ENCODE measurements around the gene MYH15. TPM values are rescaled to one million over a fixed set of nuclear protein-coding genes. Genes with fewer than 3 reads are reported as not detected.
"Not testable (repeated sequence)": the region's sequence is repeated elsewhere in the genome, so short reads cannot be mapped to it uniquely, and the experiment has no call there.

The MYH15 gene
- total RNA-seq, 1 experiment from 2014 or later: under 0.01 TPM

GRCh38 chr3:108401836-108402235, 108.6 kb downstream of the MYH15 start:
- in situ Hi-C loops (cut with HindIII; ENCODE audit: low sequenced_read_pairs): no loop called here
- no peak for DNase-seq (ENCODE audit: low spot score)

GRCh38 chr3:108398510-108398909, 111.9 kb downstream of the MYH15 start:
- no peak for DNase-seq (ENCODE audit: low spot score)
- in situ Hi-C loops (cut with HindIII; ENCODE audit: low sequenced_read_pairs): no loop called here

GRCh38 chr3:108396336-108396735, 114.1 kb downstream of the MYH15 start:
- in situ Hi-C loops (cut with HindIII; ENCODE audit: low sequenced_read_pairs): no loop called here

GRCh38 chr3:108394563-108394962, 115.8 kb downstream of the MYH15 start:
- no peak for DNase-seq (ENCODE audit: low spot score)
- in situ Hi-C loops (cut with HindIII; ENCODE audit: low sequenced_read_pairs): no loop called here

More at GRCh38 chr3:108396336-108396735, 114.1 kb downstream of the MYH15 start:
- DNase-seq (ENCODE audit: low spot score): no peak

GRCh38 chr3:108394016-108394415, 116.4 kb downstream of the MYH15 start:
- no peak for DNase-seq (ENCODE audit: low spot score)
- in situ Hi-C loops (cut with HindIII; ENCODE audit: low sequenced_read_pairs): no loop called here

GRCh38 chr3:108393128-108393900, 117.1 kb downstream of the MYH15 start:
- in situ Hi-C loops (cut with HindIII; ENCODE audit: low sequenced_read_pairs): no loop called here
- no peak for DNase-seq (ENCODE audit: low spot score)

- DNase-seq (ENCODE audit: low spot score): no peak
- in situ Hi-C loops (cut with HindIII; ENCODE audit: low sequenced_read_pairs): no loop called here
Measured at GRCh38 chr3:108391917-108392593, 118.3 kb downstream of the MYH15 start.

GRCh38 chr3:108389372-108389771, 121.0 kb downstream of the MYH15 start:
- in situ Hi-C loops (cut with HindIII; ENCODE audit: low sequenced_read_pairs): no loop called here
- no peak for DNase-seq (ENCODE audit: low spot score)

GRCh38 chr3:108388136-108389132, 122.0 kb downstream of the MYH15 start:
- DNase-seq (ENCODE audit: low spot score): no peak

GRCh38 chr3:108387063-108387462, 123.3 kb downstream of the MYH15 start:
- in situ Hi-C loops (cut with HindIII; ENCODE audit: low sequenced_read_pairs): no loop called here
- no peak for DNase-seq (ENCODE audit: low spot score)

More at GRCh38 chr3:108388136-108389132, 122.0 kb downstream of the MYH15 start:
- in situ Hi-C loops (cut with HindIII; ENCODE audit: low sequenced_read_pairs): no loop called here

- no peak for DNase-seq (ENCODE audit: low spot score)
- in situ Hi-C loops (cut with HindIII; ENCODE audit: low sequenced_read_pairs): no loop called here
Measured at GRCh38 chr3:108383306-108383705, 127.1 kb downstream of the MYH15 start.

GRCh38 chr3:108381529-108382140, 128.8 kb downstream of the MYH15 start:
- DNase-seq (ENCODE audit: low spot score): no peak
- in situ Hi-C loops (cut with HindIII; ENCODE audit: low sequenced_read_pairs): no loop called here

GRCh38 chr3:108380128-108380795, 130.1 kb downstream of the MYH15 start:
- no peak for DNase-seq (ENCODE audit: low spot score)
- in situ Hi-C loops (cut with HindIII; ENCODE audit: low sequenced_read_pairs): no loop called here

- in situ Hi-C loops (cut with HindIII; ENCODE audit: low sequenced_read_pairs); DNase-seq (ENCODE audit: low spot score): not testable (repeated sequence)
Measured at GRCh38 chr3:108378952-108379342, 131.4 kb downstream of the MYH15 start.

GRCh38 chr3:108378153-108378951, 132.0 kb downstream of the MYH15 start:
- in situ Hi-C loops (cut with HindIII; ENCODE audit: low sequenced_read_pairs): no loop called here
- no peak for DNase-seq (ENCODE audit: low spot score)

- DNase-seq (ENCODE audit: low spot score): no peak
- in situ Hi-C loops (cut with HindIII; ENCODE audit: low sequenced_read_pairs): no loop called here
Measured at GRCh38 chr3:108377384-108377783, 133.0 kb downstream of the MYH15 start.

- in situ Hi-C loops (cut with HindIII; ENCODE audit: low sequenced_read_pairs): no loop called here
- no peak for DNase-seq (ENCODE audit: low spot score)
Measured at GRCh38 chr3:108376026-108376425, 134.4 kb downstream of the MYH15 start.

GRCh38 chr3:108359011-108359410, 151.4 kb downstream of the MYH15 start:
- no peak for DNase-seq (ENCODE audit: low spot score)
- in situ Hi-C loops (cut with HindIII; ENCODE audit: low sequenced_read_pairs): no loop called here

Measured in G401 (cell line).